NB4 (cell line): Measurements from ENCODE around the gene PPP1R12B.
"Not testable (repeated sequence)": the region's sequence is repeated elsewhere in the genome, so short reads cannot be mapped to it uniquely, and the experiment has no call there.

Experiments
- DNase-seq: peaks from one replicate; pipeline ENCODE4 v3.0.0; 2010; ENCODE audit warnings: low read depth
- H3K4me3 ChIP-seq: one replicate; pipeline ENCODE4 v1.5.1; 2011; ENCODE audit warnings: mild to moderate bottlenecking, low read depth, low read length, moderate library complexity
- CTCF ChIP-seq: IDR thresholded peaks from one replicate; pipeline ENCODE4 v1.5.1; 2012; ENCODE audit warnings: low read depth, low read length
- MAX ChIP-seq: IDR thresholded peaks from 2 replicates; pipeline ENCODE4 v1.6.1; 2011; ENCODE audit warnings: low read depth, low read length
- MYC ChIP-seq: IDR thresholded peaks from 2 replicates; pipeline ENCODE4 v1.6.1; 2011; ENCODE audit warnings: low read depth, low read length
- POLR2A ChIP-seq: IDR thresholded peaks from 2 replicates; pipeline ENCODE4 v1.6.1; 2011; ENCODE audit warnings: mild to moderate bottlenecking; ENCODE audit not compliant: insufficient read length; ENCODE audit errors: extremely low read depth

The PPP1R12B gene

GRCh38 chr1:202553560-202554038 lies 205.1 kb downstream of the PPP1R12B start:
- H3K4me3 ChIP-seq: no peak overlapping the region
- TF ChIP-seq MAX (no peak), POLR2A (no peak), CTCF (no peak)
- peak; percentile 89 for DNase-seq

- not testable (repeated sequence) for DNase-seq, H3K4me3 ChIP-seq
These were observed 206.1 kb downstream of the PPP1R12B start for GRCh38 chr1:202554619-202555018.

- not testable (repeated sequence) for H3K4me3 ChIP-seq, DNase-seq
These were observed 207.5 kb downstream of the PPP1R12B start for GRCh38 chr1:202556037-202556436.

- not testable (repeated sequence) for H3K4me3 ChIP-seq, DNase-seq
These were observed 209.2 kb downstream of the PPP1R12B start for GRCh38 chr1:202557662-202558061.

- no peak for DNase-seq
- H3K4me3 ChIP-seq: no peak overlapping the region
- no peak for TF ChIP-seq CTCF
- TF ChIP-seq POLR2A: no peak
- no peak for TF ChIP-seq MAX
- TF ChIP-seq MYC: no peak
These were observed 212.7 kb downstream of the PPP1R12B start for GRCh38 chr1:202561240-202561639.

- TF ChIP-seq CTCF (no peak), MAX (no peak), MYC (no peak), POLR2A (no peak)
- no peak for DNase-seq
- H3K4me3 ChIP-seq: no peak overlapping the region
These were observed 213.4 kb downstream of the PPP1R12B start for GRCh38 chr1:202561726-202562443.

- no peak for DNase-seq
- H3K4me3 ChIP-seq: no peak overlapping the region
- no peak for TF ChIP-seq CTCF
- no peak for TF ChIP-seq MYC
- no peak for TF ChIP-seq POLR2A
- TF ChIP-seq MAX: no peak
These were observed 214.1 kb downstream of the PPP1R12B start for GRCh38 chr1:202562444-202563060.
